Measurements from ENCODE around the gene DKK2. TPM values are rescaled to one million over a fixed set of nuclear protein-coding genes. Genes with fewer than 3 reads are reported as not detected.

DKK2 gene
- total and polyA plus RNA-seq, 10 of the 15 experiments (the other 5 are each of a cell fraction or from before 2014, with no cell fraction given) = not detected

- no TSS peak for BruUV-seq (replicated peaks)
- intact Hi-C loops (cut with micrococcal nuclease; ENCODE audit: unreplicated experiment) = no loop called here
- H4K20me1 ChIP-seq (ENCODE audit: control insufficient read depth, insufficient read depth) = no peaks in the 10 kb centered on the region
- 12% methylated on average over 3 of the region's 3 CpGs for WGBS (ENCODE audit: insufficient coverage, insufficient replicate concordance, low lambda C conversion rate, missing lambda C conversion rate)
- ChIA-PET POLR2A (interaction anchor here (0.6 kb wide), 1 partner anchor 8 kb away, joined by 3 read pairs; no protein-coding TSS in a partner anchor), RAD21 (ENCODE audit: unreplicated experiment) (no interaction called here), SMC1A (ENCODE audit: uncharacterized antibody, unreplicated experiment) (no interaction called here), CTCF (no interaction called here)
- no peaks in the 10 kb centered on the region for H3K27me3 ChIP-seq (replicated peaks in 1 of 2; ENCODE audit: control insufficient read depth in 2 of 2, insufficient read depth in 2 of 2, low read length in 1 of 2)
- H3K9ac ChIP-seq (ENCODE audit: control insufficient read depth, insufficient read depth, low read length) = no peak overlapping the region
- in situ Hi-C loops (cut with MboI) = no loop called here
- TF ChIP-seq SREBF2 (IDR thresholded peaks at IDR 0.05; ENCODE audit: low read length) = no peak
- TF ChIP-seq, protein P1, sequence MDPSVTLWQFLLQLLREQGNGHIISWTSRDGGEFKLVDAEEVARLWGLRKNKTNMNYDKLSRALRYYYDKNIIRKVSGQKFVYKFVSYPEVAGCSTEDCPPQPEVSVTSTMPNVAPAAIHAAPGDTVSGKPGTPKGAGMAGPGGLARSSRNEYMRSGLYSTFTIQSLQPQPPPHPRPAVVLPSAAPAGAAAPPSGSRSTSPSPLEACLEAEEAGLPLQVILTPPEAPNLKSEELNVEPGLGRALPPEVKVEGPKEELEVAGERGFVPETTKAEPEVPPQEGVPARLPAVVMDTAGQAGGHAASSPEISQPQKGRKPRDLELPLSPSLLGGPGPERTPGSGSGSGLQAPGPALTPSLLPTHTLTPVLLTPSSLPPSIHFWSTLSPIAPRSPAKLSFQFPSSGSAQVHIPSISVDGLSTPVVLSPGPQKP (IDR thresholded peaks at IDR 0.05; ENCODE audit: low read depth, low read length) = no peak
- TF ChIP-seq HDAC2 (IDR thresholded peaks at IDR 0.05) = no peak
- no peak for TF ChIP-seq ZZZ3 (IDR thresholded peaks at IDR 0.05; ENCODE audit: control insufficient read depth, insufficient read length, low read depth)
- no peaks in the 10 kb centered on the region for H3K9me3 ChIP-seq (replicated peaks; ENCODE audit: control insufficient read depth, insufficient read depth, low read length)
- FAIRE-seq (no peak), ATAC-seq (peak; percentile 81), DNase-seq (ENCODE audit: low read depth, low spot score) (no peak)
- no peak overlapping the region for H3K4me2 ChIP-seq (ENCODE audit: control insufficient read depth, insufficient read depth)
- H3K36me3 ChIP-seq (ENCODE audit: control insufficient read depth in 2 of 2, insufficient read depth in 2 of 2, low read length in 1 of 2) = no peaks in the 10 kb centered on the region
- H3K27ac ChIP-seq (ENCODE audit: control insufficient read depth, insufficient read depth) = no peak overlapping the region
- no peaks in the 10 kb centered on the region for H3K4me1 ChIP-seq (ENCODE audit: control insufficient read depth, insufficient read depth, low read length)
- H3K79me2 ChIP-seq (ENCODE audit: control insufficient read depth, insufficient read depth, low read length) = no peaks in the 10 kb centered on the region
- H2AFZ ChIP-seq (ENCODE audit: control insufficient read depth, low read depth, low read length) = no peak overlapping the region
- H3K4me3 ChIP-seq = no peak overlapping the region
Measured at GRCh38 chr4:107069049-107069448, 32.9 kb upstream of the DKK2 start.

DNA sequence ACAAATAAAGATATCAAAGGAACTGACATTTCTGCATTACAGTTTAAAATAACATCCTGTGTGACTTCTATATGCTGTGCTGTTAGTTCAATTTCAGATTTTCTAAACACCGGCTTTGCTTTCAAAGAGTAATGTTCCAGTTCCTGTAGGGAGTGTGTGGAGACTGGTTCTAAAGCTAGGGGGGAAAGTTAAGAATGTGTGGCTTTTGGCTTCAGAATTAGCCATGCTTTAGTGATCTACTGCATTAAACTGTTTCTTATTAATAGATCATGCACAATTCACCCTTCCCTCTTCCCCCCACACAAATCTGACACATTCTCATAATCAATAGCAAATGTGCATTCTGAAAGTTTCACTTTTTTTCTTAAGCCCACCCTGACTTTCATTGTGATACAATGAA lies 32.0 kb upstream of the DKK2 start:
- 59% methylated on average over 1 of the region's 1 CpG for WGBS (ENCODE audit: insufficient coverage, insufficient replicate concordance, low lambda C conversion rate, missing lambda C conversion rate)

More for the DNA sequence above, 32.0 kb upstream of the DKK2 start:
- H3K4me2 ChIP-seq (ENCODE audit: control insufficient read depth, insufficient read depth) = no peak overlapping the region
- no peak overlapping the region for H3K9ac ChIP-seq (ENCODE audit: control insufficient read depth, insufficient read depth, low read length)
- no peak overlapping the region for H2AFZ ChIP-seq (ENCODE audit: control insufficient read depth, low read depth, low read length)
- ChIA-PET SMC1A (ENCODE audit: uncharacterized antibody, unreplicated experiment) (no interaction called here), RAD21 (ENCODE audit: unreplicated experiment) (no interaction called here), CTCF (no interaction called here), POLR2A (no interaction called here)
- intact Hi-C loops (cut with micrococcal nuclease; ENCODE audit: unreplicated experiment) = no loop called here
- no peaks in the 10 kb centered on the region for H3K36me3 ChIP-seq (ENCODE audit: control insufficient read depth in 2 of 2, insufficient read depth in 2 of 2, low read length in 1 of 2)
- no peaks in the 10 kb centered on the region for H3K79me2 ChIP-seq (ENCODE audit: control insufficient read depth, insufficient read depth, low read length)
- no peaks in the 10 kb centered on the region for H4K20me1 ChIP-seq (ENCODE audit: control insufficient read depth, insufficient read depth)
- H3K4me1 ChIP-seq (ENCODE audit: control insufficient read depth, insufficient read depth, low read length) = no peaks in the 10 kb centered on the region
- H3K27me3 ChIP-seq (replicated peaks in 1 of 2; ENCODE audit: control insufficient read depth in 2 of 2, insufficient read depth in 2 of 2, low read length in 1 of 2) = no peaks in the 10 kb centered on the region
- in situ Hi-C loops (cut with MboI) = no loop called here
- FAIRE-seq (no peak), ATAC-seq (no peak), DNase-seq (ENCODE audit: low read depth, low spot score) (no peak)
- BruUV-seq (replicated peaks) = no TSS peak
- no peak for TF ChIP-seq MXI1 (IDR thresholded peaks at IDR 0.05; ENCODE audit: low read depth, low read length)
- TF ChIP-seq SIN3A (IDR thresholded peaks at IDR 0.05; ENCODE audit: low read depth, low read length) = no peak
- TF ChIP-seq, protein P2, sequence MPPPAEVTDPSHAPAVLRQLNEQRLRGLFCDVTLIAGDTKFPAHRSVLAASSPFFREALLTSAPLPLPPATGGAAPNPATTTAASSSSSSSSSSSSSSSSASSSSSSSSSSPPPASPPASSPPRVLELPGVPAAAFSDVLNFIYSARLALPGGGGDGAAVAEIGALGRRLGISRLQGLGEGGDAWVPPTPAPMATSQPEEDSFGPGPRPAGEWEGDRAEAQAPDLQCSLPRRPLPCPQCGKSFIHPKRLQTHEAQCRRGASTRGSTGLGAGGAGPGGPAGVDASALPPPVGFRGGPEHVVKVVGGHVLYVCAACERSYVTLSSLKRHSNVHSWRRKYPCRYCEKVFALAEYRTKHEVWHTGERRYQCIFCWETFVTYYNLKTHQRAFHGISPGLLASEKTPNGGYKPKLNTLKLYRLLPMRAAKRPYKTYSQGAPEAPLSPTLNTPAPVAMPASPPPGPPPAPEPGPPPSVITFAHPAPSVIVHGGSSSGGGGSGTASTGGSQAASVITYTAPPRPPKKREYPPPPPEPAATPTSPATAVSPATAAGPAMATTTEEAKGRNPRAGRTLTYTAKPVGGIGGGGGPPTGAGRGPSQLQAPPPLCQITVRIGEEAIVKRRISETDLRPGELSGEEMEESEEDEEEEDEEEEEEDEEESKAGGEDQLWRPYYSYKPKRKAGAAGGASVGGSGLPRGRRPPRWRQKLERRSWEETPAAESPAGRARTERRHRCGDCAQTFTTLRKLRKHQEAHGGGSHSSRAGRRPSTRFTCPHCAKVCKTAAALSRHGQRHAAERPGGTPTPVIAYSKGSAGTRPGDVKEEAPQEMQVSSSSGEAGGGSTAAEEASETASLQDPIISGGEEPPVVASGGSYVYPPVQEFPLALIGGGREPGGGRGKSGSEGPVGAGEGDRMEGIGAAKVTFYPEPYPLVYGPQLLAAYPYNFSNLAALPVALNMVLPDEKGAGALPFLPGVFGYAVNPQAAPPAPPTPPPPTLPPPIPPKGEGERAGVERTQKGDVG (CRISPR knock-in tag; IDR thresholded peaks at IDR 0.05) = no peak
- no peak for TF ChIP-seq ZZZ3 (IDR thresholded peaks at IDR 0.05; ENCODE audit: control insufficient read depth, insufficient read length, low read depth)
- no peak for TF ChIP-seq STAT1 (conservative IDR thresholded peaks at IDR 0.05)
- TF ChIP-seq BACH1 (IDR thresholded peaks at IDR 0.05; ENCODE audit: borderline replicate concordance) = no peak
- H3K9me3 ChIP-seq (replicated peaks; ENCODE audit: control insufficient read depth, insufficient read depth, low read length) = no peaks in the 10 kb centered on the region
- H3K27ac ChIP-seq (ENCODE audit: control insufficient read depth, insufficient read depth) = no peak overlapping the region
- no peak overlapping the region for H3K4me3 ChIP-seq

Data from GM12878 (cell line).